Measurements from ENCODE around the gene HOXD8. TPM values are rescaled to one million over a fixed set of nuclear protein-coding genes. Genes with fewer than 3 reads are reported as not detected.
A peak's percentile ranks its signal among the peaks of the same experiment; 100 is the strongest.

The HOXD8 gene
- total RNA-seq, 1 donor from 2014 or later: not detected

- no peak for TF ChIP-seq CTCF (IDR thresholded peaks at IDR 0.05)
- Mint-ChIP-seq H3K9me3 (ENCODE audit: low read depth) (peaks cover 3% of the 10 kb centered on the region), H3K36me3 (ENCODE audit: low read depth) (peaks cover 7% of the 10 kb centered on the region), H3K4me1 (ENCODE audit: low read depth) (peaks cover 15% of the 10 kb centered on the region), H3K4me3 (ENCODE audit: unreplicated experiment) (peak overlapping the region; percentile 16), H3K27me3 (ENCODE audit: low read depth) (peaks cover 77% of the 10 kb centered on the region), H3K27ac (ENCODE audit: unreplicated experiment) (no peak overlapping the region)
- no peak for DNase-seq (ENCODE audit: low spot score)
Measured at GRCh38 chr2:176123411-176124109, 5.9 kb upstream of the HOXD8 start.

GRCh38 chr2:176124110-176124946 lies 5.2 kb upstream of the HOXD8 start:
- Mint-ChIP-seq H3K27me3 (ENCODE audit: low read depth) (peaks cover 76% of the 10 kb centered on the region), H3K4me3 (ENCODE audit: unreplicated experiment) (peak overlapping the region; percentile 16), H3K4me1 (ENCODE audit: low read depth) (peaks cover 21% of the 10 kb centered on the region), H3K9me3 (ENCODE audit: low read depth) (no peaks in the 10 kb centered on the region), H3K27ac (ENCODE audit: unreplicated experiment) (no peak overlapping the region), H3K36me3 (ENCODE audit: low read depth) (peaks cover 5% of the 10 kb centered on the region)
- DNase-seq (ENCODE audit: low spot score): no peak
- TF ChIP-seq CTCF (IDR thresholded peaks at IDR 0.05): no peak

- no peak overlapping the region for H3K27ac Mint-ChIP-seq (ENCODE audit: unreplicated experiment)
- H3K4me3 Mint-ChIP-seq (ENCODE audit: unreplicated experiment): no peak overlapping the region
- peaks cover 3% of the 10 kb centered on the region for H3K36me3 Mint-ChIP-seq (ENCODE audit: low read depth)
- H3K27me3 Mint-ChIP-seq (ENCODE audit: low read depth): peaks cover 69% of the 10 kb centered on the region
- TF ChIP-seq CTCF (IDR thresholded peaks at IDR 0.05): no peak
- no peak for DNase-seq (ENCODE audit: low spot score)
- H3K4me1 Mint-ChIP-seq (ENCODE audit: low read depth): peaks cover 21% of the 10 kb centered on the region
- H3K9me3 Mint-ChIP-seq (ENCODE audit: low read depth): no peaks in the 10 kb centered on the region
Measured at GRCh38 chr2:176124947-176125771, 4.3 kb upstream of the HOXD8 start.

- TF ChIP-seq CTCF (IDR thresholded peaks at IDR 0.05): no peak
- no peaks in the 10 kb centered on the region for H3K9me3 Mint-ChIP-seq (ENCODE audit: low read depth)
- H3K4me1 Mint-ChIP-seq (ENCODE audit: low read depth): peaks cover 22% of the 10 kb centered on the region
- DNase-seq (ENCODE audit: low spot score): no peak
- no peak overlapping the region for H3K27ac Mint-ChIP-seq (ENCODE audit: unreplicated experiment)
- H3K27me3 Mint-ChIP-seq (ENCODE audit: low read depth): peaks cover 66% of the 10 kb centered on the region
- H3K36me3 Mint-ChIP-seq (ENCODE audit: low read depth): peaks cover 3% of the 10 kb centered on the region
- no peak overlapping the region for H3K4me3 Mint-ChIP-seq (ENCODE audit: unreplicated experiment)
Measured at GRCh38 chr2:176125772-176126054, 3.8 kb upstream of the HOXD8 start.
